ENCODE data around the gene CDKL4.
"Not testable (repeated sequence)": the region's sequence is repeated elsewhere in the genome, so short reads cannot be mapped to it uniquely, and the experiment has no call there.

Gene CDKL4

DNA sequence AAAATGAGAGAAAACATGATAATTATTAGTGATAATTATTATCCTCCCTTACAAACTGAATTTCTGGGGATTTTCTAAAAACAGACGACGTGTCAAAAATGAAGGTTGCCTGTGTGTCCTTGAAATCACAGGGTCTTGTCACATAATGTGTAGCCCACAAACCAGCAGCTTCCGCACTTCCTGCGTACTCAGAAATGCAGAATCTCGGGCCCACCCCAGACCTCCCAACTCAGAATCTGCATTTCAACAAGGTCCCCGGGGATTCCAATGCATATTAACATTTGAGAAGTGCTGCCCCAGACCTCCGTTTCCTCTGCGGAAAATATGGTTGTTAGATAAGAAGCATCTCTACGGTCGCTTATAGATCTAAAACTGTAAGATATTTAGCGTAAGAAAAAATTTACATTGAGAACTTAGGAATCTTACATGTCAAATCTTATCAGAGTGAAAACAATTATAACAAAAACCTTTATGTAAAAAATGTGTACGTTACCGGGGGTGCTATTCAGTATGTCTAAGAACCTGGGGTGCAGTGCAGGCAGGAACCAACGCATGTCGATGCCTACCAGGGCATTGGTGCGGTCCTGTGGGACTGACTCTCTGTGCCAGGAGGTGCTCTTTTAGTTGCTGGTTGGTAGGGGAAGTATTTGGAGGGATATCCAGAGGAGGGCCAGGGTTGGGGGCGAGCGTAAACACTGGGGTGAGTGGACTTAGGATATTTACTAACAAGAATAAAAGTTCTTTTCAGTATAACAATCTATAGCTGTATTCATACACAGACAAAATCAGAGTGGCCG lies 15.2 kb downstream of the CDKL4 start:
- no peak for DNase-seq

DNA sequence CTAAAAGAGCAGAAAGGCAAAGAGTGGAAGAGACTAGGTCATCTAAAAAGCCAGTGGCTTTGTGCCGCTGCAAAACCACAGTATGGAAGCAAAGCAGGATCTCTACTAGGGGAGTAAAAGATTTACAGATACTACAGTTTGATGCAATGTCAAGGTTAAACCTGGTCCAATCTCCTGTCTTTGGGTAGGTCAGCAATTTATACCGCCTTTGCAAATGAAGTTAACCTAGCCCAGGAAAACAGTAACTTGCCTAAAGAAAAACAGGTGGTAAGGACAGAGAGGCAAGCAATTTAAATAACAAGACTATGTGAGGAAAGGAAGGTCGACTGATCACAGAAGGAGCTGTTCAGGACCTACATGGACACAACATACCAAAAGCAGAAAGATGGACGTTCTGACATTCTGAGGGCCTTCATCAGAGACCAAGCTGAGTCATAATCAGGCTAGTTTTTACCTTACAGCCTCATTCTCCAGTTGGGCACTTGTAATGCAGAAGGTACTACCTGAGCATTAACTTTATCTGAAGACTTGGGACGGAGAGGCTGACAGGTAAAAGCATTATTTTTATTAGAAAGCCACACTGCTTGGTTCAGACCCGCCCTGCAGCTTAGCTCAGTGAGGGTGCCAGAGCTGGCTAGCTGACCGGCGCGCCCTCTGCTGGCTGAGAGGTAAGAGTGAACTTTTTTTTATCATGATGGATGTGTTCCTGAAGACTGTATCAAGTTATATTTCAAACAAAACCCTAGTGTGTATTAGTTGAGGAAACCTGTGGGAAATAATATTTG lies 15.9 kb downstream of the CDKL4 start:
- DNase-seq, result peak in 1 of 2 experiments; percentile 72

DNA sequence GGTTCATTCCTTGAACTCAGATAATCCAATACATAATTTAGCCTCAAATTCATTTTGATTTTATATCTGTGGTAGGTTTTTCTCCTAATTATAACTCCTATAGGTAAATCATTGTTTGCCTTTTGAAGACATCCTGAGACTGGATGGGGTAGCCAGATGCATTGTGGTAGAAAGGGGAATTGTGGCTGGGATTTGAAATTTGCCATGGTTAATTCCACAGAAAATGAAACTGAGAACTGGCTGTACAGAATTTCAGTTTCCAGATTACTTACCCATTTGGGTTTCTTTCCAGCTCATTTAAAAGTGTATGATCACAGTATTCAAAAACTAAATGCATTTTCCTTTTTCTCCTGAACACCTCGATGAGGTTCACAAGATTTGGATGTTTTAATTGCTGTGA lies 18.2 kb downstream of the CDKL4 start:
- no peak for DNase-seq

DNA sequence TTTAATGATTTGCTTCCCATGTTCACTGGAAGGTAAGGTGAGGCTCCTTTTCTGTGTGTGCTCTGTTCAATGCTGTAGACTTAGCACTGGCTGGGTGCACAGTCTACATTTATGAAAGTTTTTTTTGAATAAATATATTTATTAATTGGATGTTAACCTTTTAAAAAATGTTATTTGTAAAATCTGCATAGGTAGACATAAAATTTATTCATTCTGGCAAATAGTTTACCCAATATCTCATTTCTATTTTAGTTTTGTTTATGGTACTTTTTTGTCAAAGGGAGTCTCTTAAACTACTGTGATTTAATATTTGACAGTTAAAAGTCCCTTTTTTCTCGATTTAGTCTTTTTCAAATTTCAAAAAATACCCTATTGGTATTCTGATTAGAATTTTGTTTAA lies 19.9 kb downstream of the CDKL4 start:
- no peak for DNase-seq

DNA sequence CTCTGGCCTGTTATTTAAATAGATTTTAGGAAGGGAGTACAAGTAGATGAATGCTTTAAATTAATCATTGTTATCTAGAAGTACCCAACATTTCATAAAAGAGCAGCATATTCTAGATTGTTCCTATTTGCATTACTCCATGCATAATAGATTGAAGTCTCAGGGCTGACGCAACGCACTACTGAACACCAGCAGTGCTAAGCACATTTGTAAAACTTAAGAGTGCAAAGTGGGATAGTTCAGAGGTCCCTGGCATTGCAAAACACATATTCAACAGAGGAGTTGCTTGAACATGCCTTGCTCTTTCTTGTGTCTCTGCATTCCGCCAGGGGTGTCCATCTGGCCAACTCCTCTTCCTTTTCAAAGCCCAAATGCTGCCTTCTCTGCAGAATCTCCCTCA lies 22.3 kb downstream of the CDKL4 start:
- no peak for DNase-seq

DNA sequence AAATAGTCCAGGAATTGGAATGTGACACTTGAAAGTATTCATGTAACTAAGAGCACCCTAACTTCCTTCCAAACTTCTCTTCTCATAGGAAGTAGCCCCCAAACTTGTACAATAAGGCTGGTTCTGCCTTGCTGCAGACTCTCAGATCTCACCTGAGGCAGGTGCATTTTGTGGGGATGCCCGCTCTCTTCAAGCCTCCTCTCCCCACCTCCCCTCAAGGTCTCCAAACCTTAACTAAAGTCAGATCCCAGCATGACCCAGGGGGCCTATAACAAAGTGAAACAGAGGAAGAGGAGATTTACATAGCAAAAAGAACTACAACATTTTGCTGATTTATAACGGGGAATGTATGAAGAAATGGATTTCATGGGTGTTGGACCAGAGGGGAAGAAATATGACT lies 23.6 kb downstream of the CDKL4 start:
- no peak for DNase-seq

DNA sequence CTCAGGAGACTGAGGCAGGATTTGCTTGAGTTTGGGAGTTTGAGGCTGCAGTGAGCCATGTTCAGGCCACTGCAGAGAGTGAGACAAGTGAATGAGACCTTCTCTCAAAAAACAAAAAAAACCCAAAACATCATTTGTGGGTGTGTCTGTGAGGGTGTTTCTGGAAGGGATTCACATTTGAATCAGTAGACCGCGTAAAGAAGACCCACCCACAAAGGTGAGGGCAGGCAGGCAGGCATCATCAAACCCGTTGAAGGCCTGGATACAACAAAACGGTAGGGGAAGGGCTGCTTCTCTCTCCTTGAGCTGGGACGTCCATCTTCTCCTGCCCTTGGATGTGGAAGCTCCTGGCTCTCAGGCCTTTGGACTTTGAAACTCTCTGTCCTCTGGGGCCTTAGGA lies 25.4 kb downstream of the CDKL4 start:
- DNase-seq, result no peak

DNA sequence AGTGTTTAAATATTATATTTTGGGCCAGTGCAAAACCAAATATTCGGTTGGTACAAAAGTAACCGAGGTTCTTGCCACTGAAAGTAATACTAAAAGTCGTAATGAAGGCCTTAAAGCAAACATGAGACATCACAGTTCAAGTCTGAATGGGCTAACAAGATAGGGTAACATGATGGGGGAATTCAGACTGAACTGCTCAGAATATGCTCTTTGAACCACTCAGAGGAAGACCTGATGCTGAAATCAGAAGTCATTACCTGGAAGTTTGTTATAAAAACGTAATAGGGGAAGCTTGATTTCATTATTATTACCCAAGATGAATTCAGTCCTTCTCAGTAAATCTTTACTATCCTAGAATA lies 26.6 kb downstream of the CDKL4 start:
- no peak for DNase-seq

DNA sequence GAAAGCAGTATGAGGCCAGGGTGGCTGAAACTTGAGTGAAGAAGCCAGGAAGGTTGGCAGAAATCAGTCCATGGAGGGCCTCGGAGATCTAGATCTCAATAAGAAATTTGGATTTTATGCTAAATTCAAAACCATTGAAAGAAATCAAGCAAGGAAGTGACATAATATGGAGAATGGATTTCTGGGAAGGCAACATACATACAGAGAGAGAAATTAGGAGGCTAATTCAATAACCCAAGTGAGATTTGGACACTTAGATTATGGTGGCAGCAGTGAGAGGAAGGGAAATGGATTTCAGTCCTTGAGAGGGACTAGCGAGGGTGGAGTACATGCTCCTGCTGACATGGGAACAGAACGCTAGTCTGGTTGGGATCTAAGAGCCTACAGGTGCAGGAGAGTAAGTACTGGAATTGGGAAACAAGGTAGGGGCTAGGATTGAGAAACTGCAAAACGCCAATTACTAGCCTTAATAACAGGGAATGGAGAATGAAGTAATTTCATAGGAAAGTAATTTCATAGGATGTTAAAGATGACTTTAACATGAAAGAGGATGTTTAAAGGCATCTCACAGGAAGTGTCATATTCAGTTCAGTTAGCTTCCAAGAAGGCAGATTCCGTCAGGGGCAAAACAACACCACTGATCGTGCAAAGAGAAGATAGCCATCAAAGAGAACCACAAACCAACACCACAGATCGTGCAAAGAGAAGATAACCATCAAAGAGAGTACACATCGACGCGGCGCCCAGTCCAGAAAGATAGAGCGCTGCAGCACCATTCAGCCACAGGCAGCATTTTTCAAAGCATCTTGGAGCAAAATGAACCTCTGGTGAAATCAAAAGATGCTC lies 27.2 kb downstream of the CDKL4 start:
- DNase-seq, result no peak

DNA sequence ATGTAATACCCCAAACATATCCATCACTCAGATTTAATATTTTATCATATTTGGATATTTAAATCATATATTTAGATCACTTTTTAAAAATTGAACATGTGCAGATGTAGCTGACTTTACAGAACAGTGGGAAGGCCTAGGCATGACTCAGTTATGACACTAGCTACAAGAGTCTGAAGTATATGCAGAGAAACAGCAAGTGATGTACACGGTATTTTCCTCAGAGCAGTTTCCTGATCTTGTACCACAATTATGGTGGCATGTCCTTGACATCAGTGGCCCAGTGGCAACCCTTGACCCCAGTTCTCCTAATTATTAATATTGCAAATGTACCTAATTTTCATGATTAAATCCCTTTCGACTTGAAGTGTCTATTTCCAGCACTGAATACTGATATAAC lies 28.2 kb downstream of the CDKL4 start:
- DNase-seq, result no peak

DNA sequence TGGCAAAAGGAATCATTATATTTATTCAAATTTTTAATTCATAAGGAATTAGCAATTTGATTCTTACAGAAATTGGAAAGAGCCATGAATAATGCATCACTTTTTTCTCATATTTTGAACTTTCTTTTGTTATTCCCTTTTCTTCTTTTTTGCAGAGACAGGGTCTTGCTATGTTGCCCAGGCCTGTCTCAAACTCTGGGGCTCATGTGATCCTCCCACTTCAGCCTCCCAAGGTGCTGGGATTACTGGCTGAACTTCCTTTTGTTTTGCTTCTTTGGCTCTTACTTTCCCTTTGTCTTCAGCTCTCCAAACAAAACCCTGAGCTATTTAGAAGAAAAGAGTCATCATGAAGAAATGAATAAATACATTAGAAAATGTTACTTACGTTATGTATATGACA lies 30.8 kb downstream of the CDKL4 start:
- DNase-seq, result no peak

DNA sequence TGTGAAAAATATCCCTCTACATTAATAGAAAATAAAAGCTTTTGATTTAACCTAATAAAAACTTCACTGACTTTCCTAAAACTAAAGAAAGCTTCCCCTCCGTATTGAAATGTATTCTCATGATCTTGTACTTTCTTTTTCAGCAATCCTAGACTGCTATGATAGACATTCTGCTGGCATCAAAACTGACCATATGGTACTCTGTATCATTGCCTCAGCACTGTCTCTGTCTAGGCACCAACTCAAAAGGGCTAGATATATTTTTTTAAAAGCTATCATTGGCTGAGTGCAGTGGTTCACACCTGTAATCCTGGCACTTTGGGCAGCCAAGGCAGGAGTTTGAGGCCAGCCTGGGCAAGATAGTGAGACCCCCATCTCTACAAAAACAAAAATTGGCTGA lies 32.9 kb downstream of the CDKL4 start:
- DNase-seq, result no peak

DNA sequence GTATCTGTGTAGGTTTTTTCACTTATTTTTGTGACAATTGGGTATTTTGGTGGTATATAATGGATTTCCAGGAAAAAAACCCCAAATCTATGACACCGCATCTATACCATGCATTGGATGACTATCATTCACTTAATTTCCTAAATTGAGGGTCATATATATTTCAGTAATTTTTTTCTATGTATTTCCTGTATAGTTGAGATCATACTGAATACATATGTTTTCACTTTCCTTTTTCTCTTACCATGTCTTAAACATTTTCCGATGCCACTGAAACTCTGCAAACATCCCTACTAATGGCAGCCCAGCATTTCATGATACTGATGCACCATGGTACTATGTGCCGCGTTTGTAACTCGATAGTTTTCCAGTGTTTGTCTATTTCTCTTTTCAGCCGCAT lies 40.4 kb downstream of the CDKL4 start:
- no peak for DNase-seq

DNA sequence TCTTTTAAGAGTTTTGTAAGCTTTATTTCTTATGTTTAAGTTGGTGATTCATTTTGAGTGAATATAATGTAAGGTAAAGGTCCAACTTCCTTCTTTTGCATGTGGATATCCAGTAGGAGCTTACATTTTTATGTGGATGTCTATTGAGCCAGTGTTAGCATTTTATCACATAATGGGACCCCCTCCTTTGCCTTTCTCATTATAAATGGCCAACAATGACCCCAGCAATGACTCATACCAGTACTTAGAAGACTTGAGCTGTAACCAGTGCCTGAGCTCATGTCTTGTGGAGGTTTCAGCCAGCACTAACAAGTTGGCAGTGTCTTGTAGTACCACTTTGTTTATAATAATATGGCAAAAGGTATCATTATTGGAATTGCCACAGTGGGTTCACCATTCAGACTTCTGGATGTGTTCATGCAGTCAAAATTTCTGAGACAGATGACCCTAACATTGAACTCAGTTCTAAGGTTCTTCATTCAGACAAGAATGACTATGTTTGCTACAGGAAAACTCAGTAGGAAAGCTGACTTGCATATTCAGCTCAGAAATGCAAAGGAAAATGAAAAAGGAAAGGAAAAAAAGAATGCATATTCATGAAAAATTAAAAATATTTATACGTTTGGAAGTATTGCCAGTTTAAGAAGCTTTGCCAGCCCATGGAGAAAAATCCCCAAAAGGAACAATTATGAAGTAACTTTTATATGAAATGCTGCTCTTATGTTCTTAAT lies 41.0 kb downstream of the CDKL4 start:
- DNase-seq, result no peak

DNA sequence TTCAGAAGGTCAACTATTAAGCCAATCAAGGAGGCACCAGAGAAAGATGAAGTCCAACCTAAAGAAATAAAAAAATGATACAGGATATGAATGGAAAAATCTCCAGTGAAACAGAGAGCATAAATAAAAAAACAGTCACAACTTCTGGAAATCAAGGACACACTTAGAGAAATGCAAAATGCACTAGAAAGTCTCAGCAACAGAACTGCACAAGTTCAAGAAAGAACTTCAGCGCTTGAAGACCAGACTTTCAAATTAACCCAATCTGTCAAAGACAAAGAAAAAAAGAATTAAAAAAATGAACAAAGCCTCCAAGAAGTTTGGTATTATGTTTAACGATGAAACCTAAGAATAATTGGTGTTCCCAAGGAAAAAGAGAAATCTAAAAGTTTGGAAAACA lies 46.8 kb downstream of the CDKL4 start:
- not testable (repeated sequence) for DNase-seq

DNA sequence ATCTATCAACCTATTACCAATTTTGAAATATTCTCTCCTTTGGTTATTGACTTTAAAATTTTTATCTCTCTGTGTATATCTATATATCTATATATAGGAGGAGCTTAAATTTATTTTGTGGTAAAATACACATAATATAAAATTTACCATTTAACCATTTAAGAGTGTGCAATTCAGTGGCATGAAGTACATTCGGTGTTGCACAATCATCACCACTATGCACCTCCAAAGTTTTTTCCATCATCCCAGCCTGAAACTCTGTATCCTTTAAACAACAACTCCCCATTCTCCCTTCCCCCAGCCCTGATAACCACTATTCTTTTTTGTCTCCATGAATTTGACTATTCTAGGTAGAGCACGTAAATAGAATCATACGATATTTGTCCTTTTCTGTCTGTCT lies 49.1 kb downstream of the CDKL4 start:
- no peak for DNase-seq

DNA sequence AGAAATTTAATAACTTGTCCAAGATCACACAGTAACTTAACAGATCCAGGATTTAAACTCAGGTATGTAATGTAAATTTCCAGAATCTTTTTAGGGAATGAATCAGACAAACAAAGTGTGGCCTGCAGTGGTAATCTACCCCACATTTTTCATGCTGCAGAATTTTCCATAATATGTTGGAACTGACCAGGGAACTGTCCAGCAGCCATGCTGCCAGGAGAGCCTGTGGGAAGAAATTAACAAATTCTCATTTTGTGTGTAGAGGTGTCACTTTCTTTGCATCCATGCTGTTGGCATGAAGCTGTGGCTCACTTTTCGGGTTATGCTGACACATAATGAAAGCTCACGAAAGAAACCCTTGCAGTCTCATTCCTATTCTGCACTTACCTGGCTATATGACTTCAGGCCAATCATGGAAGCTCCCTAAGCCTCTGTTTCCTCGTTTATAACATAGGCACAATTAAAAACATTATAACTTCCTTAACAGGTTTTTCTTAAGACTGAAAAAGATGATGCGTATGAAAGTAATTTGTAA lies 54.7 kb downstream of the CDKL4 start:
- DNase-seq, result no peak

DNA sequence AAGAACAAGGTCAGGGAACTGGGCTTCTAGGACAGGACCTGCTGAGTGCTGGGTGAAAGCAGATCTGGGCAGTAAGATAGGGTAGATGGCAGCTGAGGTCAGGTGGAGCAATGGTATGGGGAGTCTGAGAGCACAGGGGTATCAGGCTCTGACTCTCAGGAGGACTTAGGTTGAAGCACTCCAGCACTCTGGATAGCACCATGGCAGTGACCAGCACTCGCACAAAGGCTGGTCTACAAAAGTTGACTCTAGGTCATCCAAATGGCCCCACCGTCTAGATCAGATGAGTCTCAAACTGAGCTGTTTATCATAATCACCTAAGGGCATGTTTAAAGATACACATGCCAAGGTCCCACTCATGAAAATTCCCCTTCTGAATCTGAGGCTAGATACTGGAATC lies 60.1 kb downstream of the CDKL4 start:
- DNase-seq, result no peak

DNA sequence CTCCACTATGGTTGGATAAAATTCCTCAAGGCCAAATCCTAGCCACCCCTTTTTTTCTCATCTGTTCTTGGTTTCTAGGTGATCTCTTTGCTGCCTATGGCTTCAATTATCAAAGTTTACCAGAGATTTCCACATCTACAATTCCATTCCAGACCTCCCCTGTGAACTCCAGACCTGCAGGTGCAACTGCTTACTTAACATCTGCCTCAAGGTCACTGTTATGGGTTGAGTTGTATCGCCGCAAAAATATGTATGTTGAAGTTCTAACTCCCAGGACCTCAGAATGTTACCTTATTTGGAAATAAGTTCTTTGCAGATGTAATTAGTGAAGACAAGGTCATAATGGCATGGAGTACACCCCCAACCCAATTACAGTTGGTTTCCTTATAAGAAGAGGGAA lies 62.5 kb downstream of the CDKL4 start:
- DNase-seq, result no peak

DNA sequence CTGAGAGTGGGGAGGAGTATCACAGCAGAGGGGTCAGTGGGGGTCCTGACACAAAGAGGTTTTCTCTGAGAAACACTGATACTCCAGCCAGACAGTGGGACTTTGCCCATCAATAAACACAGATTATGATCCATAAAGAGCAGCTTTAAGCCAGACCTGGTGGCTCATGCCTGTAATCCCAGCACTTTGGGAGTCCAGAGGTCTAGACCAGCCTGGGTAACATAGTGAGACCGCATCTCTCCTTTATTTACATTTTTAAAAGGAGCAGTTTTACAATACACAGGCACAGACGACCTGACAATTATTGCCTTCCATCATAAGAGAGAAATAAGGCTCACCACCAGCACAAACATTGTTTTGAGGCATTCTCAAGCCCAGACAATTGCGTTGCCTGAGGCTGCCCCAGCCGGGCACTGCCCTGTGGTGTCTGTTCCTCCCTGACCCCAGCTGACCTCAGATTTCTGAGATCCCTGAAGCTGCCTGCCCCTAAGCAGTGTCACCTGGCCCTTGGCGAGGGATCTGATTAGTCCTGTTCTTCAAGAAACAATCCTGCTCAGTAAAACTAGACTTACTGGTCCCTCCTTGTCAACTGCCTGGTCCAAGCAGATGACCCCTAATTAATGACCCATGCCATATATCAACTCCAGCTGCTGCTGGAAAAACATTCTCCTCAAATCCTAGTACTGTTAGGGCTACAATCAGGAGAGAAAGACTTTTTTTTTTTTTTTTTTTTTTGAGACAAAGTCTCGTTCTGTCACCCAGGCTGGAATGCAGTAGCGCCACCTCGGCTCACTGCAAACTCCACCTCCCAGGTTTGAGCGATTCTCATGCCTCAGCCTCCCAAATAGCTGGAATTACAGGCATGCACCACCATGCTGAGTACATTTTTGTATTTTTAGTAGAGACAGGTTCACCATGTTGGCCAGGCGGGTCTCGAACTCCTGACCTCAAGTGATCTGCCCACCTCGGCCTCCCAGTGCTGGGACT lies 63.5 kb downstream of the CDKL4 start:
- DNase-seq, result no peak

DNA sequence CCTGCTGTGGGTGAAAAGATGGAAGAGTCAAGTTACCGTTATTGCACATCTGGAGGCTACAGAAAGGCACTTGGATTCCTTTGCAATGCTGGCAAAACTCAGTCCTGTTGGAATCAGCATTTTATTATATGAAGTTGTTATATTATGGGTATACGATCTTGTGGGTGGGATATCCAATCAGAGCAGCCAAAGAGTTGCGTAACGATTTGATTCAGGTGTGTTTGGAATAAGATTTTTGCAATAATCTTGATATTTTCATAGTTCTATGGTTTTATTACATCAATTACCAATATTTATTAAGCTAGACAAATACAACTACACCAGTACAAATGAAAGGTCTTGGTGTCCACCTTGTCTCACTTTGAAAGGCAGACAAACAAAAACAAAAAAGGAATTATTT lies 65.0 kb downstream of the CDKL4 start:
- DNase-seq, result no peak
